ENCODE results near the gene DBN1.
"Not testable (repeated sequence)": the region's sequence is repeated elsewhere in the genome, so short reads cannot be mapped to it uniquely, and the experiment has no call there.

DBN1 gene

GRCh38 chr5:177490992-177491391 lies 17.6 kb upstream of the DBN1 start:
- no peak for DNase-seq (ENCODE audit: low read depth in 2 of 2)
- H3K4me3 ChIP-seq (replicated peaks in 1 of 2; ENCODE audit: low read depth in 2 of 2, low read length in 2 of 2): no peak overlapping the region
- TF ChIP-seq CTCF (IDR thresholded peaks at IDR 0.05; ENCODE audit: low read depth, low read length): no peak

- no peak overlapping the region for H3K4me3 ChIP-seq (replicated peaks in 1 of 2; ENCODE audit: low read depth in 2 of 2, low read length in 2 of 2)
- TF ChIP-seq CTCF (IDR thresholded peaks at IDR 0.05; ENCODE audit: low read depth, low read length): no peak
- no peak for DNase-seq (ENCODE audit: low read depth in 2 of 2)
Measured at GRCh38 chr5:177490311-177490991, 17.0 kb upstream of the DBN1 start.

- H3K4me3 ChIP-seq (replicated peaks in 1 of 2; ENCODE audit: low read depth in 2 of 2, low read length in 2 of 2): no peak overlapping the region
- TF ChIP-seq CTCF (IDR thresholded peaks at IDR 0.05; ENCODE audit: low read depth, low read length): no peak
- DNase-seq (ENCODE audit: low read depth in 2 of 2): no peak
Measured at GRCh38 chr5:177489119-177489716, 15.8 kb upstream of the DBN1 start.

- no peak overlapping the region for H3K4me3 ChIP-seq (replicated peaks in 1 of 2; ENCODE audit: low read depth in 2 of 2, low read length in 2 of 2)
- TF ChIP-seq CTCF (IDR thresholded peaks at IDR 0.05; ENCODE audit: low read depth, low read length): no peak
Measured at GRCh38 chr5:177487975-177488374, 14.5 kb upstream of the DBN1 start.

GRCh38 chr5:177487144-177487543 lies 13.7 kb upstream of the DBN1 start:
- H3K4me3 ChIP-seq (replicated peaks in 1 of 2; ENCODE audit: low read depth in 2 of 2, low read length in 2 of 2): no peak overlapping the region
- DNase-seq (ENCODE audit: low read depth in 2 of 2): no peak
- no peak for TF ChIP-seq CTCF (IDR thresholded peaks at IDR 0.05; ENCODE audit: low read depth, low read length)

More at GRCh38 chr5:177487975-177488374, 14.5 kb upstream of the DBN1 start:
- no peak for DNase-seq (ENCODE audit: low read depth in 2 of 2)

GRCh38 chr5:177486256-177486655 lies 12.8 kb upstream of the DBN1 start:
- no peak for TF ChIP-seq CTCF (IDR thresholded peaks at IDR 0.05; ENCODE audit: low read depth, low read length)
- H3K4me3 ChIP-seq (replicated peaks in 1 of 2; ENCODE audit: low read depth in 2 of 2, low read length in 2 of 2): no peak overlapping the region
- no peak for DNase-seq (ENCODE audit: low read depth in 2 of 2)

- H3K4me3 ChIP-seq (replicated peaks in 1 of 2; ENCODE audit: low read depth in 2 of 2, low read length in 2 of 2); DNase-seq (ENCODE audit: low read depth in 2 of 2): not testable (repeated sequence)
Measured at GRCh38 chr5:177485753-177486152, 12.3 kb upstream of the DBN1 start.
